ENCODE measurements around the gene PRPF31.
A peak's percentile ranks its signal among the peaks of the same experiment; 100 is the strongest.

PRPF31 gene

GRCh38 chr19:54141356-54141755, 25.8 kb downstream of the PRPF31 start:
- DNase-seq (ENCODE audit: low read depth): no peak

- DNase-seq (ENCODE audit: low read depth): no peak
Observed at GRCh38 chr19:54142166-54142780, 26.7 kb downstream of the PRPF31 start.

DNA sequence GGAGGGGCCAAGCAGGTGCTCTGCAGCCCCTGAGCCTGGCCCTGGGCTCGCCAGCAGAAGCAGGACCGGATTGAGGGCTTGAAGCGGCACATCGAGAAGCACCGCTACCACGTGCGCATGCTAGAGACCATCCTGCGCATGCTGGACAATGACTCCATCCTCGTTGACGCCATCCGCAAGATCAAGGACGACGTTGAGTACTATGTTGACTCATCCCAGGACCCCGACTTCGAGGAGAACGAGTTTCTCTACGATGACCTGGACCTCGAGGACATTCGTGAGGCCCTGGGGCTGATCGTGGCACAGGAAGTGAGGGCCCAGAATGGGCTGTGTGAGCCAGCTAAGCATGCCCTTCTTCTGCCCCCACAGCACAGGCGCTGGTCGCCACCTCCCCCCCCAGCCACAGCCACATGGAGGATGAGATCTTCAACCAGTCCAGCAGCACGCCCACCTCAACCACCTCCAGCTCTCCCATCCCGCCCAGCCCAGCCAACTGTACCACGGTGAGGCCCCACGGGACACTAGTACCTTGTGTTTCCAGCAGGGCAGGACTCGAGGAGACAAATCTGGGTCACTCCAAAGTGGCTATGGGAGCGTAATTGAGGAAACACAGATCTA, 30.1 kb downstream of the PRPF31 start:
- DNase-seq (ENCODE audit: low read depth): no peak

GRCh38 chr19:54147676-54148075, 32.1 kb downstream of the PRPF31 start:
- DNase-seq (ENCODE audit: low read depth): no peak

DNA sequence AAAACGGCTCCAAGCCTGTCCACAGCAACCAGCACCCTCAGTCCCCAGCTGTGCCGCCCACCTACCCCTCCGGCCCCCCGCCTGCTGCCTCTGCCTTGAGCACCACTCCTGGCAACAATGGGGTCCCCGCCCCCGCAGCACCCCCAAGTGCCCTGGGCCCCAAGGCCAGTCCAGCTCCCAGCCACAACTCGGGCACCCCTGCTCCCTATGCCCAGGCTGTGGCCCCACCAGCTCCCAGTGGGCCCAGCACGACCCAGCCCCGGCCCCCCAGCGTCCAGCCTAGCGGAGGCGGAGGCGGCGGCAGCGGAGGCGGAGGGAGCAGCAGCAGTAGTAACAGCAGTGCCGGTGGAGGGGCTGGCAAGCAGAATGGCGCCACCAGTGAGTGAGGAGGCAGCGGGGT, 32.6 kb downstream of the PRPF31 start:
- DNase-seq (ENCODE audit: low read depth): no peak

GRCh38 chr19:54149021-54149812, 33.7 kb downstream of the PRPF31 start:
- DNase-seq (ENCODE audit: low read depth): no peak

- DNase-seq (ENCODE audit: low read depth): no peak
Observed at GRCh38 chr19:54151362-54152035, 35.9 kb downstream of the PRPF31 start.

- no peak for DNase-seq (ENCODE audit: low read depth)
Observed at GRCh38 chr19:54152267-54152666, 36.7 kb downstream of the PRPF31 start.

DNA sequence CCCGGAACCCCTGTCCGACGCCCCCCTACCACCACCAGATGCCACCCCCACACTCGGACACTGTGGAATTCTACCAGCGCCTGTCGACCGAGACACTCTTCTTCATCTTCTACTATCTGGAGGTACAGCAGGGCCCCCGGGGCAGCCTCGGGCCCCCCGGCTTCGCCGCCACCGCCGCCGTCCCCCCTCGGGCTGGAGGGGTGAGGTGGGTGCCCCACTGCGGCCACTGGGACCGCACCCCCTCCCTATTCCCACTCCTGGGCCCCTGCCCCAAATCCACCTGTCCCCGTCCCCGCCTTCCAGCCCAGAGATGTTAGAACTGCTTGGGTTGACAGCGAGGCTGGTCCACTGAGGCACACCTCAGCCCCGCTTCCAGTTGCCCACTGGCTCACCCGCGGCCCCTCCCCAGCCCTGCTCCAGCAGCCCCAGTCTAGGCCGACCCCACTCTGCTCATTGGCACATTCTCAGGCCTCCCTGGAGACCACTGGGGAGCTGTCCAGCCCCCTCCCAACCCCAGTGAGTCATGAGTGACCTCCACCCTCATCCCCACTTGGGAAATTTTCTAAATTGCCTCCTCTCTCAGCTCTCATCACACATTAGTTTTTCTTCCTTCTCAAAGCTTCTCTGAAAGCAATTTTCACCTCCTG, 37.4 kb downstream of the PRPF31 start:
- DNase-seq (ENCODE audit: low read depth): no peak

DNA sequence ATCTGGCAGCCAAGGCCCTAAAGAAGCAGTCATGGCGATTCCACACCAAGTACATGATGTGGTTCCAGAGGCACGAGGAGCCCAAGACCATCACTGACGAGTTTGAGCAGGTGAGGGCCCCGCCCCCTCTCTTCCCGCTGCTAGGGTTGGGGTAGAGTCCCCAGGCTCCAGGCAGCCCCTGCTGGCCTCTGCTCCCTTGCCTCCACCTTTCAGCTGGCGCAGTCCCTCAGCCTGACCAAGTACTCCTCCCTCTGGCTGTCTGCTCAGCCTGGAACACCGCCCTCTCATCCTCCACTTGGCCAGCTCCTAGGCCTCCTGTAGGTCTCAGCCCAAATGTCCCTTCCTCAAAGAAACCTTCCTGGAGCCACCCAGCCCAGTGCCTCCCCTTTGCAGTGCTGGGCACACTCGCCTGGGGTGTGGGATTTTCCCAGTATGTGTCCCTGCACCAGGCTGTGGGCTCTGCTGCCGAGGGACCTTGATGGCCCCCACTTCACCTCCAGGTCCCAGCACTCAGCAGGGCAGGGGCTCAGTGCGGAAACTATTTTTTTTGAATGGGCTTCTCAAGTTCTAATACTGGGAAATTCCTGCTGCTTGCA, 38.3 kb downstream of the PRPF31 start:
- DNase-seq (ENCODE audit: low read depth): no peak

DNA sequence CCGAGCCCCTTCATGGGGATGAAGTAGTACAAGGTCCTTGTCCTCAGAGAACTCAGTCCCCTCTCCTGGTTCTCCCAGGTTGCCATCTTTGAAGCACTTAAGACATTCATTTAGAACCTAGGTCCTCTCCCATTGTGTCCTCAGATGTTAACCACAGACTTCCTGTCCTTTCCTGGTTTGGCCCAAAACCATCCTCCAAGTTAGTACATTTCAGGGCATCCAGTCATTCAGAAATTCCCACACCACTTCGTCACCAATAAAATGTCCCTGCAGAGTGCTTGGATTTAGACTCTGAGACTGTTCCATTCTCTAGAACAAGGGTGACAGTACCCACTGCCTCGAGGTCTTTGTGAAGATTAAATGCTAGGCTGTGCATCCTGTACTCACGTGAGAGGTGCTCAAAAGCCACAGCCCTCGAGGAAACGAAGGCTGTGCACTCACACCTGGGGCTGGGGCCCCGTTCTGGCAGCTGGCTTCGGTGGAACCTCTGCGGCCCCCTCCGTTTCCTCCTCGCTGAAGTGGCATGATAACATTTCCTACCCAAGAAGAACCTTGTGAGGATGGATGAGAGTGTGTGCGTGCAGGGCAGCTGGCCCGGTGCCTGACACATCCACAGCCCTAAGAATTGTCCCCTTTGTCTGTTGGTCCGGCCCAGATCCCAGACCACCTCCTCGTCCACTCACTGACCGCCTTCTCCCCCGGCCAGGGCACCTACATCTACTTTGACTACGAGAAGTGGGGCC, 39.2 kb downstream of the PRPF31 start:
- no peak for DNase-seq (ENCODE audit: low read depth)

GRCh38 chr19:54155694-54156093, 40.1 kb downstream of the PRPF31 start:
- DNase-seq (ENCODE audit: low read depth): no peak

- DNase-seq (ENCODE audit: low read depth): no peak
Observed at GRCh38 chr19:54156490-54156889, 40.9 kb downstream of the PRPF31 start.

DNA sequence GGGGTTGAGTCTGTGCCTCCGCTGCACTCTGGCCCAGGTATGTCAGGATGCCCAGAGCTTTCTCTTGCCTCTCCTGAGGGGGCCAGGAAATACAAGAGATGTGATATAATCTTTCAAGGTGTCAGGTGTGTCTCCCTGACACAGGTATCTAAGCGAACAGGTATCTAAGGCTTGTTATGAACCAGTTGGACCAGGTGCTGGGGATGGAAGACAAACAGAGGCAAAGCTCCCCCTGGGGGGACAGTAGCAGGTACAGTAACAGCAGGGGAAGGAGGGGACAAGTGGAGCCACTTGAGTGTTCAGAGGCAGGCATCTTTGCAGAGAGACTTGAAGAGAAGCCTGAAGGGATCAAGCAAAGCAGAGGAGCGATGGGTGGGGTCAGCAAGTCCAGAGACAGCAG, 41.4 kb downstream of the PRPF31 start:
- no peak for DNase-seq (ENCODE audit: low read depth)

DNA sequence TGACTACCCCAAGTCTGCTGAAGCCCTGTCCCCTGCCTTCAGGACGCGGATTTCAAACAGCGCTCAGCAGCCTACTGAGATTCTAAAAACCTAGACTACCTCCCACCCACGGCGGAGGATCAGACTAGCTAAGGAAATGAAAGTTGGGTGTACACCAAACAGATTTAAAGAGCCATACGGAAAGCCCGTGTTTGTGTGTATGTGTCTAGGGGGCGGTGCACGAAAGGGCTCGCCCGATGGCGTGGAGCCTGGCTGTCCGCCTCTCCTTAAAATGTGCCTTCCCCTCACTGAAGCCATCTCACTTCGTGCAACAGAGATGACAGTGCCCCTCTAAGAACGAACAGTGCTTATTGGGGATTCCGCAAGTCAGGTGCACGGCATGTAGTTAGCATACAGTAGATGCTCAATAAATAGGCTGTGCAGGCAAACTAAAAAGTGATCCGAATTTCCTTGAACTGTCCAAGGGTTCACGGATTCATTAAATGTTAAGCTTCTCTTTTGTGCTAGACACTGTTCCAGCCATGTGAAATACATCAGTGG, 43.3 kb downstream of the PRPF31 start:
- DNase-seq (ENCODE audit: low read depth): no peak

DNA sequence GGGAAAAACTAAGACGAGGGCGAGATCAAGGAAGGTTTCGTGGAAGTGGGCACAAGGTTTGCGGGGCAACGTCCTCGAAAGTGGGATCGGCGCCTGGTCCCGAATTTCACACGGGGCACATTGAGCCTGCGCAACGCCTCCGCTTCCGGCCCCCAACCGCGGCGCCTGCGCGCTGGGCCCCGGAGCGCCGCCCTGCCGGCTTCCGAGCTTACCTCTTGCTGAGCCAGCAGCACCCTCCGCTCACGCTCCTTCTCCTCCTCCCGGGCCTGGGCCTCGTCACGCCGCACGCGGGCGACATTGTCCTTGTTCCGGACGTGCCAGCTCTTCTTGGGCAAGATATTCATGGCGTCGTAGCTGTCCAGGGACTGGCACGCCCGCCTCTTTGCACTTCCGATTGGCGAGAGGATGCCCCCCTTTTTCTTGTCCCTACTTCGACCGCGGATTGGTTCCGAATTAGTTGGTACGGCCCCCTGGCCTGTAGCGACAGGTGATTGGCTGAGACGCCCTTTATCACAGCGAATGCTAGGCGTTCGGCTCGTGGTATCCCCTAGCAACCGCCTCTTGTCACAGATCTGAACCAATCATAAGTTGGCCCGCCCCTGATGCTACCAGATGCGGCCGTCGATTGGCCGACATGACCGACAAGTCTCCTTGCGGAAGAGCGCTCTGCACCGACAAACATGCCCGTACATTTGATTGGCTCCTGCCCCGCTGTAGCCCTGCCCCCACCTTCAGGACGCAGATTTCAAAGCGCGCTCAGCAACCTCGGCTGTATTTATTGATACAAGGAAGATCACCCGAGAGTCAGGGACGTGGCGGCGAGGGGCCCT, 44.0 kb downstream of the PRPF31 start, which contains the start of gene LENG1:
LENG1 (minus strand) TSS at position 370 of the 830 bp plus-strand sequence; CDS start at position 344, 26 bp downstream.
- peak; percentile 94 for DNase-seq (ENCODE audit: low read depth)

- no peak for DNase-seq (ENCODE audit: low read depth)
Observed at GRCh38 chr19:54160182-54160811, 44.7 kb downstream of the PRPF31 start.

DNA sequence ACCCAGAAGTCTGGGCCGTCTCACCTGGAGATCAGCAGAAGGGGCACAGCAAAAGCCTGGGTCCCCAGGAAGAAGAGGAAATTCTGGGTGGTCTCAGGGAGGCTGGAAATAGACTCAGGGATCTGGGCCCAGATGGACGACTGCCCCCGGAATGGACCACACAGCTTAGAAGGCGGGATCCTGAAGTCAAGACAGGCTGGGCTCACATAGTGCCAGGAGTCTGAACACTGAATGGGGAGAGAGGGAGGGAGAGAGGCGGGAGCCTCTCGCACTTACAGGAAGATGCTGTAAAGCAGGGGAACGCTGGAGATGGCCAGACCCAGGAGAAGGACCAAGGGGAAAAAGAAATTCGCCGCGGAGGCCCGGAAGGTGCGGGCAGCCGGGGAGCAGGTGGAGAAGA, 45.3 kb downstream of the PRPF31 start:
- no peak for DNase-seq (ENCODE audit: low read depth)

GRCh38 chr19:54162241-54162805, 46.8 kb downstream of the PRPF31 start:
- peak; percentile 72 for DNase-seq (ENCODE audit: low read depth)

All from activated T-cell treated with anti-CD3 and anti-CD28 coated beads for 1 hour (primary cell).